Measurements from ENCODE around the gene NFKBIA.
"Not testable (repeated sequence)": the region's sequence is repeated elsewhere in the genome, so short reads cannot be mapped to it uniquely, and the experiment has no call there.

Gene NFKBIA

DNA sequence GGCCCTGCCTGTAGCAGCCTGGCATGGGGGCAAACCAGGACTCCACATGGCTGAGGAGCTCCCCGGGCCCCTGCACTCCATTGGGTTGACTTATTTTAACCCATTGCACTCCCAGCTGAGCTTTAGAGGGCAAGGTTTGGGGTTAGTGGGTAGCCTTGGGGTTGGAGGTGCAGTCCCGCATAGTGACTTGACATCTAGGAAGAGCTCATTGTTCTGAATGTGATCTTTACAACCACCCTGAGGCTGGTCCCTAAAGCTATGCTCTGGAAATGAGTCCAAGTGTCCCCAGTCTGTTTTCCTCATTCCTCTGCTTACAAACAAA lies 36.4 kb downstream of the NFKBIA start:
- no peak for DNase-seq

DNA sequence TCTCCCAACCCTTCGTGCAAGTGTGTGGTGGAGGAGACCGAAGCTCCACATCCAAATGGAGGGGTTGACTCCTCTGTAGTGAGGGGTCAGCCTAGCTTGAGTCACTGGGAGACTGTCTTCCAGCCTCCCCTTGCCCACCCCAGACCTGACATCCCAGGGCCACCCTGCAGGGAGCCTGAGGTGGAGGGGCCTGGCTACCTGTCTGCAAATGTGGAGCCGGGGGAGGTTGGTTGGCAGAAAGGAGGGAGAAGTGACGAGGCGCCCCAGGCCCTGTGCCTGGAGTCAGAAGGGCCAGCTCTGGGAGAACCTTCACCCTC lies 37.5 kb downstream of the NFKBIA start:
- no peak for DNase-seq

DNA sequence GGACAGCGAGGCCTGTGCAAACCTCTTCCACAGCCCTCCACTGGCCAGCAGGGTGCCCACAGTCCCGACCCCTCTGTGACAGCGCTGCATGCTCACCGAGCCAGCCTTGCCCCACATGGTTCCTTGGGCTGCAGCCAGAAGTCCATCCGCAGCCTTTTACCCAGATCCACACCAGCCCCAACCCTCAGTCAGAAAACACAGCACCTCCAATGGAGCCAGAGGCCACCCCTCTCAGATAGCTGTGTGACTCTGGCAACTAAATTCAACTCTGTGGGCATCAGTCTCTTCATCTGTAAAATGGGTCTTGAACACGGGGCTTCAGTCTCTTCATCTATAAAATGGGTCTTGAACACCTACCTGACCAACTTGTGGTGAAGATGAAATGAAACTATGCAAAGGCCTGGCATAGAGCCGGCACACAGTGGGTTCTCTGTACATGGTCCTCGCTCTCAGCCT lies 38.0 kb downstream of the NFKBIA start:
- DNase-seq: no peak

DNA sequence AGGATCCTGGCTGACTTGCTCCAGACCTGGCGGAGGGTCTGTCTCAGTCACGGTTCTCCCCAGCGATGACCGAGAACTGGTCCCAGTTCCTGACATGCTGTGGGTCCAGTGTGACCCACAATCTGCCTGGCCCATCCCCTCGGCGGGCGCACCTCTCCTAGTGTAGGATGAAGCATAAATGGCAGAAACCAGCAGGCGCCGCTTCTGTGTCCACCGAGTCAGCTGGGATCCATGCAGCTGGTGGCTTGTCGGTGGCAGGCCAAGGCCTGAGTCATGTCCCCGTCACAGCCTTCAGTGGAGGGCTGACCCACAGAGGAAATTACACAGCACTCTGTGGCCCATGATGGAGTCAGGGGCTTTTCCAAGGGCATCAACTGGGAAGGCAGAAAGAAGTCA lies 38.5 kb downstream of the NFKBIA start:
- no peak for DNase-seq

DNA sequence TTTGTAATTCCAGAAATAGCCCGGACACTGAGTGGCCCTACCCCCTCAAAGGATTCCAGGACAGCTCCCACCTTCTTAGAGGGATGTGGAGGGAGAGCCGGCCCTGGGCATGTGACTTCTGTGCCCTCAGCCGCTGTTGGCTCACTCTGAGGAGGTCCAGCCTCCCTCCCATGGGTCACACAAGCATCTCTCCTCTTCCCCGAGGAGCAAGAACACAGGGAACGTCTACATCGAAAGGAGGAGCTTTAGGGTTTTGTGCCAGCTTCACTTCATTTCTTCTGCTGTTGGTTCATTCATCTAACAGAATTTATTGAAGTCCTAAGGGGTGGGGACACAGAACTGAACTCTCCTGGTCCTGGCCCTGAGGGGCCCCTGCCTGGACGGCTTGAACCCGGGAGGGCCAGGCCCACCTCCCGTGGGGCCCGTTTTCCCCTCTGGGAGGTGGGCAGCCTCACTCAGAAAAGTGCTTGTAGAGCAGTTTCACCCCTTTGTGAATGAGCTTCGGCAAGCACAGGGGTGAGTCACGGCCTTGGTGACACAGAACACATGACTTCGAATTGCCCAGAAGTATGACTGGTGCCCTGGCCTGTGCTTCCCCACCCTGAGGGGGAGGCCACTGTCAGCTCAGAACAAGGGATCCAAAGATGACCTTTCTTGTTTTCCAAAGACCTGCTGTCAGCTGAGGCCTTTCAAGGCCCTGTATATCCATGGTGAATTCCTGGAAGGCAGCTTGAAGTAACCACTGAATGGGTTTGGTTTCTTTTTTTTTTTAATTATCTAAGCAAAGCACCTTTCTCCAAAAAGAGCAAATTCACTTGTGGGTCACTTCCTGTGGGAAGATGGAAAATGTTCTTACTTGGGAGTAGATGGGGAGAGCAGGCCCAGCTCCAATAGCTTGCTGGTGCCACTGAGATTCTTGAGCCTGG lies 39.2 kb downstream of the NFKBIA start:
- no peak for DNase-seq

DNA sequence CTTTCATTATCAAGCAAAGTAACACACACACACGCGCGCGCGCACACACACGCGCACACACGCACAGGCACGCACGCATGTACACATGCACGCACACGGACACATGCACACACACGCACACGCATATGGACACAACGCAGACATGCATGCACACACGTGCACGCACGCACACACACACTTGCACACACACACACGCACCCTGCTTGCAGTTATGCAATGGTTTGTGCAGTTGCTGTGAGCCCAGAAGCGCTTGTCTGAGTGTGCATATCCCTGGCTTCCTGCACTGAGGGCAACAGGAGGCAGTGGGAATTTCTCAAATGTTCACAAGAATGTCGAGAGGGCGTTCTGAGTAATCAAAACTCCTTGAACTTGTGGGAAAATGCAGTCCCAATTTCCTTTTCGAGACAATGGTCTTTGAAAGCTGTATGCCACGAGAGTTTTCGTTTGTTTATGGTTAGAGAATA lies 41.6 kb downstream of the NFKBIA start:
- no peak for DNase-seq

DNA sequence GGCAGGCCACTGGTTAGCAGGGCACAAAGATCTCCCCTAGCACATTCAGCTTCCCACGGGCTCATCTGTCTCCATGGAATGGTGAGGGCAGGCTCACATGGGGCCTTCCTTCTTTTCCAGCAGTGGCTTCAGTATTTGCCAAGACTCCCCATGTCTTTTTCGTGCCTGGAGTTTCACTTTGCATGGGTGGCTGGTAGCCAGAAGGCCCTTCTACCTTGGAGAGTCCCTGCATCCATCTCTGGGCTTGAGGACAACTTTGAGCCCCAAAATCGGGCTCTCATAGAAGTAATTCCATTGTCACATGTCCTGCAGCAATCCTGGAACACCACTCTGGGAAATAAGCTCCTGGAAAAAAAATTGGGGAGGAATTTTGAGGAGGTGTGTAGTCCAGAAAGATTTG lies 42.1 kb downstream of the NFKBIA start:
- DNase-seq: no peak

DNA sequence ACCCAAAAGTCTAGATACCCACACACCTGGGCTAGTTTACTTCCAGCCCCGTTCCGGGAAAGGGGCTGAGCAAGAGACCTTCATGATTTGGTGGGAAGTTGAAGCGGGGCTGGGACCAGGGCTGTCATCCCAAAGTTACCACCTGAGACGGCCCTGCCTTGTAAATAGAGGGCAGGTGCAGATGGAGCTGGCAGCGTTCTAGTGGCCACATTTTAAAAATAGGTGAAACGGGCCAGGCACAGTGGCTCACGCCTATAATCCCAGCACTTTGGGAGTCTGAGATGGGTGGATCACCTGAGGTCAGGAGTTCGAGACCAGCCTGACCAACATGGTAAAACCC lies 43.4 kb downstream of the NFKBIA start:
- DNase-seq: no peak

DNA sequence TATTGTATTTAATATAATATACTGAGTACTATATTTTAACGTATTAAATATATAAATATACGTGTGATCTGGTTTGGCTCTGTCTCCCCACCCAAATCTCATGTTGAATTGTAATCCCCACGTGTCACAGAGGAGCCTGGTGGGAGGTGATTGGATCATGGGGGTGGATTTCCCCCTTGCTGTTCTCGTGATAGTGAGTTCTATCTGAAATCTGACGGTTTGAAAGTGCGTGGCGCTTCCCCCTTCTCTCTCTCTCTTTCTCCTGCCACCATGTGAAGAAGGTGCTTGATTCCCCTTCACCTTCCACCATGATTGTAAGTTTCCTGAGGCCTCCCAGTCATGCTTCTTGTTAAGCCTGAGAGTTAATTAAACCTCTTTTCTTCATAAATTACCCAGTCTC lies 44.9 kb downstream of the NFKBIA start:
- DNase-seq: not testable (repeated sequence)

DNA sequence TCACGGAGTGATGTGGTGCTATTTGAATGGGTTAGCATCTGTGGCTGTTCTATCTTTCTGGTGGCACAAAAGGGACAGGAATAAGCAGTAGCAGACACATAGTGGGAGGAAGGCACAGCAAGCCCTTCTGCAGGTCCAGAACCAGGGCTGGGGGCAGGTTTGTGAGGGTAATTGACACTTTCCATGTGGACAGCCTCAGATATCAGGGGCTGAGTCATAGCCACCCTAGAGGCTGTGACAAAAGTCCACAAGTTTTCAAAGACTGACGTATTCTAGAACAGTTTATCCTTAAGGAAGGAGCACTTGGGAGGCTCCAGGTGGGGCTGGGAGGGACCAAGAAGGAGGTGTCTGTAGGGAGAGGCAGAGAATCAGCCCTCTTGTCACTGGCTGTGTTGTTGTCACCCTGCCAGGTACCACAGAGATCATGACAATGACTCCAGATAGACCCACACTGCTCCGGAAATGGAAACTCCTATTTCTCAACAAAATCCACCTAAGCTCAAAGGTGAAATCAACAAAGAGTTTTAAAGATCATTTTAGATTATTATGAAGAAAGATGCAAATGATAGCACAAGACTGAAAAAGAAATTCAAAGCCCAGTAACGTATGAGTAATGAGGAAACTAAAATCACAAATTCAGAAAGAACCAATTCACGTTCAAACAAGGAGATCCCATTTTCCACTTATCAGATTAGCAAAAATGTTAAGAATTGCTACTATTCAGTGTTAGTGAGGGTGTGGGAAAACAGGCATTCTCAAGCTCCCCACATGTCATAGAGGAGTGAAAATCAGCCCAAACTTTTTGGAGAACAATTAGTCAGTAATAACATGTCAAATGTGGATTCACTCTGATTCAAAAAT lies 48.3 kb downstream of the NFKBIA start:
- DNase-seq: no peak

DNA sequence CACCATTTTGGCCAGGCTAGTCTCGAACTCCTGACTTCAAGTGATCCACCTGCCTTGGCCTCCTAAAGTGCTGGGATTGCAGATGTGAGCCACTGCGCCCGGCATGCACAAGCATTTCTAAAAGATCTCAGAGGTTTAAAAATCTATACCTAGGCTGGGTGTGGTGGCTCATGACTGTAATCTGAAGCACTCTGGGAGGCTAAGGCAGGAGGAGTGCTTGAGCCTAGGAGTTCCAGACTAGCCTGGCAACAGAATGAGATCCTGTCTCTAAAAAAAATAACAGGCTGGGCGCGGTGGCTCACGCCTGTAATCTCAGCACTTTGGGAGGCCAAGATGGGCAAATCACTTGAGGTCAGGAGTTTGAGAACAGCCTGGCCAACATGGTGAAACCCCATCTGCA lies 49.3 kb downstream of the NFKBIA start:
- not testable (repeated sequence) for DNase-seq

DNA sequence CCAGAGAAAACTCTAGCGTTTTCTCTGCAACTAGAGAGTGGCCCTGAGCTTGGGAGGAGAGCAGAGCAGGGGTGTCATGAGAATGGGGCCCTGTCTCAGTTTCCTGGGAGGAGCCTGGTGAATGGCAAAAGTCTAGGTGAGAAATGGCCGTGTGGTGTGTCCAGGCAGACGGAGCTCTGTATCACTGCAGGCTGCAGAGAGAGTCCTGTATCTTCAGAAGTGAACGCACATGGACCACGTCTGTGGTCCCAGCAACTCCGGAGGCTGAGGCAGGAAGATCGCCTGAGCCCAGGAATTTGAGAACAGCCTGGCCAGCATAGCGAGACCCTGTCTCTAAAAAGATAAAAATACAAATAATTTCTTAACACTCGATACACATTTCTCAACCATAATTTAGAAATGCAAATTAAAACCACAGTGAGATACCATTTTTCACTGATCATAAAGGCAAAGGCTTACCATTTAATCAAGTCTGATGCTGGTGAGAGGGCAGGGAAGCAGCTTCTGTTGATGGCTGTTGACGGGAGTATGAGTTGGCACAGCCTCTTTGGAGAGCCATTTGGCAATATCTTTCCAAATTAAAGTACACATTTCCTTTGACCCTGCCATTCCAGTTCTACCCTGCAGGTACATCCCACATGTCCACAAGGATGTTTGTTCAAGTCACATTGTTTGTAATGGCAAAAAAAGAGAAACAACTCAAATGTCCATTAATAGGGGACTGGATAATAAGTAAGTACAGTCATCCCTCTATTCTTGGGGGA lies 51.0 kb downstream of the NFKBIA start:
- no peak for DNase-seq

DNA sequence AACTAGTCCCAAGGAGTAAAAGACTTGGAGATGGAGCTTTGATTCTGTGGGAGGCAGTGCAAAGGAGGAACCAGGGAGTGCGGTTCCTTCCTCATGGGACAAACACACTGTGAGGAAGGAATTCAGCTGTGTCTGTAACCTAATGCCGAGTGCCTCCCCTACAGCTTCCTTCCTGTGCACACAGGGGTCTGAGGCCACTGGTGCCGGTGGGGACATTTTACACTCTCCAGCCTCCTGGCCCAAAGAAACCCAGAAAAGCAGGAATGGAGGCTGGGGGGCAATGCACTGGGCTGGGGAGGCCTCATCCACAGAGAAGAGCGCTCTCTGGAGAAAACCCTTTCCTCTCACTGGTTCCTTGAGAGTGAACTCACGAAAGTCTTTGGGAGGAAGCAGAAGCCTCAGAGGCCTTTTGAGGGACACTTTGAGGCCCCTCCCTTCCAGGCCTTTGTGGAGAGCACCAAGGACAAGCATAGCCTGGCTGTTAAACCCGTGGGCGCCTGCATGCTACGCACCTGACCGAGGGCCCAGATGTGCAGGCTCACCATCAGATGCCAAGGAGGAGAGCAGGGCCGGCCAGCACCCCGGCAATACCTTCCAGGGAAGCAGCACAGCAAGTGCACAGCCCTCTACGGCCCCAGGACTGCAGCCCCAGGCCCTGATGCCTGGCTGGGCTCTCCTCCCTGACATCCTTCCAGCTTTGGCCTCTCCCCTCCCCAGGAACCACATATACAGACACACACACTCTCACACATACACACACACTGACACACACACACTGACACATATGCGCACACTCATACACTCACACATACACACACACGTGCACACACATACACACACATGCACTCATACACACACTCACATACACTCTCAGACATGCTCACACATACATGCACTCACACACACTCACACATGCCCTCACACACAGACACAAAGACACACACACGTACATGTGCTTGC lies 52.0 kb downstream of the NFKBIA start:
- no peak for DNase-seq

DNA sequence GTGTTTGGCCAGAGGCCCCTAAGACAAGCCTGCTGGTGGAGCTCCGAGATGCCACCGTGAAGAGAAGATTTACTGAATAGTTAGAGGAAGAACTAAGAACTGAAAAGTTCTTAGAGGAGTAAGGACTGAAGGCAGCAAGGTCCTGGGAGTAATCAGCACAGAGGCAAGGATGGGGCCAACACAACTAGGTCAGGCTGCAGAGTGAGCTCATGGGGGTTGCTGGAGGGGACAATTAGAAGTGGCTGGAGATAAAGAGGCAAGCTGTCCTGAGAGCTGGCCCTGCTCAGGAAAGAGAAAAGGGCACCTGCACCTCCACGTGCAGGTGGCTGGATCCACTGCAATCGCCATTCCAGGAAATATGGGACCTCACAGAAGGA lies 52.7 kb downstream of the NFKBIA start:
- DNase-seq: no peak

Measured in effector CD4-positive, alpha-beta T cell (primary cell).